ENCODE results near the gene PNMA5. TPM values are rescaled to one million over a fixed set of nuclear protein-coding genes. Genes with fewer than 3 reads are reported as not detected.

Gene PNMA5
- total and polyA plus RNA-seq, 2 donors (not counting 3 experiments of a cell fraction or from before 2014, with no cell fraction given) = not detected

DNA sequence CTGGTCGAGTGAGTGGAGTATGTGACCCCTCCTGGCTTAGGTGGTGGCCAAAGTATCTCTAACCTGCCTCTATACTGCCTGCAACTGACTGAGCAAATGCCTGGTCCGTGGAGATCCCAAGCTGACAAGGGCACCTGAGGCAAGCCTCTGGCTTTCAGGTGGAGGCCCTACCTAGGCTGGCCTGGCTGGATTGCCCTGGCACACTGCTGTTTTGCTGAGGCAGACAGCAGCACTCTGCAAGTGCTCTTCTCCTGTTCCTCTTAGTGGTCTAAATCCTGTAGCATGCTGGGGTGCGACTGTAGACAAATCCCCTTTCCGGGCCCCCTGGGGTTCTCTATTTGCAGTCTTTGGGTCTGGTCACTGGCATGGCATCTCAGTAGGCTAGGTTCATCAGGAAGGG lies 44.8 kb downstream of the PNMA5 start:
- no peak for FAIRE-seq
- no peaks in the 10 kb centered on the region for H3K79me2 ChIP-seq (ENCODE audit: control insufficient read depth, insufficient read depth, low read length)
- H3K4me2 ChIP-seq (ENCODE audit: insufficient read depth, low read length) = no peak overlapping the region
- no peaks in the 10 kb centered on the region for H3K9me1 ChIP-seq (replicated peaks; ENCODE audit: control insufficient read depth, extremely low read depth, insufficient read depth, low read length)
- H3K27me3 ChIP-seq (ENCODE audit: control insufficient read depth in 2 of 2, insufficient read depth in 2 of 2, low read length in 2 of 2) = no peaks in the 10 kb centered on the region
- ChIA-PET CTCF (no interaction called here), POLR2A (no interaction called here)
- no peak overlapping the region for H3K9ac ChIP-seq (replicated peaks; ENCODE audit: extremely low read depth, insufficient read depth, low read length)
- H2AFZ ChIP-seq (ENCODE audit: low read depth, low read length) = no peak overlapping the region
- no peak overlapping the region for H3K4me3 ChIP-seq (replicated peaks in 1 of 3; ENCODE audit: insufficient read depth in 1 of 3, low read depth in 1 of 3, low read length in 3 of 3)
- no peak overlapping the region for H3K27ac ChIP-seq (ENCODE audit: insufficient read depth, low read depth, low read length)
- H4K20me1 ChIP-seq (replicated peaks; ENCODE audit: control insufficient read depth, extremely low read depth, insufficient read depth, low read length) = no peaks in the 10 kb centered on the region
- TF ChIP-seq EZH2 (IDR thresholded peaks at IDR 0.05; ENCODE audit: borderline replicate concordance, low read depth, low read length, severe bottlenecking) (no peak), GATA2 (IDR thresholded peaks at IDR 0.05; ENCODE audit: insufficient read depth, insufficient read length, low read depth, low read length) (no peak), JUN (IDR thresholded peaks at IDR 0.05; ENCODE audit: borderline replicate concordance, insufficient read depth, insufficient read length, low read depth) (no peak), POLR2A (IDR thresholded peaks at IDR 0.05; ENCODE audit: low read depth, low read length) (no peak), MYC (IDR thresholded peaks at IDR 0.05; ENCODE audit: low read depth, low read length) (no peak), POLR2AphosphoS5 (IDR thresholded peaks at IDR 0.05; ENCODE audit: insufficient read depth, low read depth, low read length) (no peak), FOS (IDR thresholded peaks at IDR 0.05; ENCODE audit: borderline replicate concordance, insufficient read depth, low read length) (no peak)
- TF ChIP-seq, protein P1, sequence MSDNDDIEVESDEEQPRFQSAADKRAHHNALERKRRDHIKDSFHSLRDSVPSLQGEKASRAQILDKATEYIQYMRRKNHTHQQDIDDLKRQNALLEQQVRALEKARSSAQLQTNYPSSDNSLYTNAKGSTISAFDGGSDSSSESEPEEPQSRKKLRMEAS (IDR thresholded peaks at IDR 0.05; ENCODE audit: insufficient read depth, insufficient read length) = no peak
- TF ChIP-seq, protein P2, sequence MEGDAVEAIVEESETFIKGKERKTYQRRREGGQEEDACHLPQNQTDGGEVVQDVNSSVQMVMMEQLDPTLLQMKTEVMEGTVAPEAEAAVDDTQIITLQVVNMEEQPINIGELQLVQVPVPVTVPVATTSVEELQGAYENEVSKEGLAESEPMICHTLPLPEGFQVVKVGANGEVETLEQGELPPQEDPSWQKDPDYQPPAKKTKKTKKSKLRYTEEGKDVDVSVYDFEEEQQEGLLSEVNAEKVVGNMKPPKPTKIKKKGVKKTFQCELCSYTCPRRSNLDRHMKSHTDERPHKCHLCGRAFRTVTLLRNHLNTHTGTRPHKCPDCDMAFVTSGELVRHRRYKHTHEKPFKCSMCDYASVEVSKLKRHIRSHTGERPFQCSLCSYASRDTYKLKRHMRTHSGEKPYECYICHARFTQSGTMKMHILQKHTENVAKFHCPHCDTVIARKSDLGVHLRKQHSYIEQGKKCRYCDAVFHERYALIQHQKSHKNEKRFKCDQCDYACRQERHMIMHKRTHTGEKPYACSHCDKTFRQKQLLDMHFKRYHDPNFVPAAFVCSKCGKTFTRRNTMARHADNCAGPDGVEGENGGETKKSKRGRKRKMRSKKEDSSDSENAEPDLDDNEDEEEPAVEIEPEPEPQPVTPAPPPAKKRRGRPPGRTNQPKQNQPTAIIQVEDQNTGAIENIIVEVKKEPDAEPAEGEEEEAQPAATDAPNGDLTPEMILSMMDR (IDR thresholded peaks at IDR 0.05; ENCODE audit: extremely low read depth in 1 of 2, insufficient read depth in 1 of 2, low read depth in 1 of 2, low read length in 2 of 2) = no peak
- no peak for DNase-seq (ENCODE audit: low read depth, low spot score)
- intact Hi-C loops (cut with micrococcal nuclease) = no loop called here
- no peaks in the 10 kb centered on the region for H3K9me3 ChIP-seq (replicated peaks; ENCODE audit: control insufficient read depth, insufficient read depth, low read length)
- H3K36me3 ChIP-seq (ENCODE audit: control insufficient read depth in 2 of 2, extremely low read depth in 1 of 2, insufficient read depth in 2 of 2, low read length in 2 of 2) = no peaks in the 10 kb centered on the region
- no TSS peak for BruUV-seq (replicated peaks)
- dilution Hi-C loops (cut with MboI; ENCODE audit: extremely low pct_ligation_motif_present, low sequenced_read_pairs) = no loop called here
- peaks cover 7% of the 10 kb centered on the region for H3K4me1 ChIP-seq (ENCODE audit: control insufficient read depth, extremely low read depth, insufficient read depth, low read length)

Measured in endothelial cell of umbilical vein (primary cell).